Stimulated activated CD8-positive, alpha-beta memory T cell treated with anti-CD3 and anti-CD28 coated beads, Interleukin-4, amount 100 ng/mL, for 48 hours (primary cell): ENCODE data around the gene LMBRD1.
"Not testable (repeated sequence)": the region's sequence is repeated elsewhere in the genome, so short reads cannot be mapped to it uniquely, and the experiment has no call there.

Experiments used
- DNase-seq: peaks from one replicate; pipeline ENCODE4 v3.0.0-alpha.2; 2020

The LMBRD1 gene

DNA sequence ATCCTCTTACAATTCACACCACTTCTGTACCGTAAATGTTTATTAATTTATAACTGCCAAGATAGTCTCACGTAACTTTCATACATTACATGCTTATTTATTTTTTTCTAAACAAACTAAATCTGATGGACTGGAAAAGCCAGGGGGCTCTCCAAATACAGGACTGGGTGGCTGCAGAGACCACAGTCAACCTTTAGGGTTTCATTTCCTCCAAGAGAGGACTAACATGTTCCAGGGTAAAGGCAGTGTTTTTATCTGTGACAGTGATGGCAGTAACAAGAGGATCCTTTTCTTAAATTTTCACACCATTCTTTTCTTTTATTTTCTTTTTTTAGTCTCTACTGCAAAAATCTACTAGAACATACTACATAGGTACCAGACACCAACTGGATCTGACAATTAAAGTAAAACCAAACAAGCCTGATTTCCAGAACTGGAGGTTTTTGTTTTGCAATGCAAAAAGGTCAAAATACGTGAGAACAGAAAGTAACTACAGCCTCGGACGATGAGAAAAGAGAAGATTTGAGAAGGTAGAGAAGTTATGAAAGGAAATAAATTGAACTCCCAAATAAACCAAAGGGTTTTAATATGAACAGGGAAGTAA, 1.2 kb downstream of the LMBRD1 start:
- no peak for DNase-seq

GRCh38 chr6:69792292-69792691, 4.5 kb downstream of the LMBRD1 start:
- no peak for DNase-seq

DNA sequence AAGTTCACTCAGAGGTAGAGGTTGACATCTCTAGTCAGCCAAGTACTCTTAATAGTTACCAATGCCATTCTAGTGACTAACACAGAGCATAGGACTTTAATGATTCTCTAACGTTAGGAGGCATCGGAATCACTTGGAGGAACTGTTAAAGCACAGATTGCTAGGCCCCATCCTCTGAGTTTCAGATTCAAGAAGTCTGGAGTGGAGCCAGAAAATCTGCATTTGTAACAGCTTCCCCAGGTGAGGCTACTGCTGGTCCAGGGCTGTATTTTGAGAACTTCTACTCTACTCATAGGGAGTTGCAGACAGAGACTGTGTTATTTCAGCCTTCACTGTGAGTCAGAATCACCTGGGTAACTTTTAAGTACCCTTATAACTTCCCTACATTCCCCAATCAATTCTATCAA, 5.7 kb downstream of the LMBRD1 start:
- no peak for DNase-seq

DNA sequence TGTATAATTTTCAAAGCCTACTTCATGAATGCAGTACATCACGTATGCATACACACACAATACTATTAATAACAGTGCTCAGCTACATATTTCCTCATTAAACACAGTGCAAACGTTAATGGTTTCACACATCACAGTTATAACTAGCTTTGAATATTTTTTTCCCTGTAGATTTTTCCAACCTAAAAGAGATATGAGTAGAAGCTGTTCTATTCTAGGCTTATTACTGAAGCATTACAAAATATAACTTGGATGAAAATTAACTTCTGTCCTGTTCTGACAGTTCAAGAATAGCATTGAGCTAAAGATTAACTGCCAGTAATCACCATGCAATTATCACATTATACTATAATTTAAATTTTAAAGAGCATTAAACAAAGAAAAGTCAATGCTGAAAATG, 6.2 kb downstream of the LMBRD1 start:
- DNase-seq = no peak

DNA sequence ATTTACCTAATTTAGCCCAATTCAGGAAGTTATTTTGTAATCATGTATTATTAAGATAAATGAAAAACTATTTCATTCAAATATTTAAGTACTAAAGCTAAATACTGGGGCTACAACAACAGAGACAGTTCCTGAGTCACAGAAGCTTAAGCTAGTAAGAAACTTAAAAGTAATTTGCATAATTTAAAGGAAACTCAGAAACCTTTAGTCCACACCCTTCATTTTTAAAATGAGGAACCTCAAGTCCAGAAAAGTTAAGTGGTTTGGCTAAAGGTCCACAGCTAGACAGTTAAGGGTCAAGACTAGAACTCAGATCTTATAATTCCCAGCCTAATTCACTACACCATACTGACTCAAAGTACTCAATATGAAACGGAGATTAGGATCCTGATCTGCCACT, 7.2 kb downstream of the LMBRD1 start:
- DNase-seq = no peak

DNA sequence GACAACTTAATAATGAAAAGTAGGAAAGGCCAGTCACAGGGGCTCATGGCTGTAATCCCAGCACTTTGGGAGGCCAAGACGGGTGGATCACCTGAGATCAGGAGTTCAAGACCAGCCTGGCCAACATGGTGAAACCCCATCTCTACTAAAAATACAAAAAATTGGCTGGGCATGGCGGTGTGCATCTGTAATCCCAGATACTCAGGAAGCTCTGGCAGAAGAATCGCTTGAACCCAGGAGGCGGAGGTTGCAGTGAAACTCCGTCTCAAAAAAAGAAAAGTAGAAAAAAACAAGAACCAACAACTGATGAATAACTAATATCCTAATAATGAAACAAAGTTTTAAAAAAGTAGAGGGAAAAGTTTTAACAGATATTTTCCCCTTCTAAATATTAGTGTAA, 9.4 kb downstream of the LMBRD1 start:
- DNase-seq = not testable (repeated sequence)

- no peak for DNase-seq
These were observed 11.1 kb downstream of the LMBRD1 start for GRCh38 chr6:69785697-69786096.

DNA sequence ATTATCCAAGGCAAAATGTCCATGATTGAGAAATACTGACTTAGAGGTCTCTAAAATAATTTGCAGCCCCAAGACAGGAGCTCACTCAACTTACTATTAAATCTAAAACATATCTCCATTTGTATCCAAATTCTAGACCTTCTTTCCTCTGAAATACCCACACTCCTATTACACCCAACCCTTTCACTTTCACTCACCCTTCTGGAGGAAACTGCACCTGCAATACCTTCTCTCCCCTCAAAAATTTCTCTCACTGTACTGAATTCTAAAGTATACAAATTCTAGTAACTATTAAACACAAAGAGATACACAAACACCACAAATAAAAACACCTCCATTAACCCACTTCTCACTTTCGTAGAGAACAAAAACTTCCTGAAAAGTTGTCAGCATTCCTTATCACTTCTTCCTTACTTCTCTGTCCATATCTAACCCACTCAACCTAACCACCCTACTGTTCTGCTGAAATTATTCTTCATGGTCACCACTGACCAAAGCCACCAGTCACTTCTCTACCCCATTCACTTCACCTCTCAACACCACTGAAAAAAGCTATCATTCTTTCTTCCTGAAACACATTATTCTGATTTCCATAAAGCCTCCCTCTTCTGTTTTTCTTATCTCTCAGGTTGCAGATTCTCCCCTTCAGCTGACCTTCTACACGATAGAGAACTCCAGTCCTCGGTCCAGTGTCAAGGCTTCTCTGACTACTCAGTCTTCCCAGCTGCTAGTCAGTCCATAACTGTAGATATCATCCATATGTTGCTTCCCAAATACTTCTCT, 12.0 kb downstream of the LMBRD1 start:
- no peak for DNase-seq

GRCh38 chr6:69783108-69783507, 13.7 kb downstream of the LMBRD1 start:
- DNase-seq = no peak

- DNase-seq = no peak
These were observed 16.1 kb downstream of the LMBRD1 start for GRCh38 chr6:69780585-69781178.

DNA sequence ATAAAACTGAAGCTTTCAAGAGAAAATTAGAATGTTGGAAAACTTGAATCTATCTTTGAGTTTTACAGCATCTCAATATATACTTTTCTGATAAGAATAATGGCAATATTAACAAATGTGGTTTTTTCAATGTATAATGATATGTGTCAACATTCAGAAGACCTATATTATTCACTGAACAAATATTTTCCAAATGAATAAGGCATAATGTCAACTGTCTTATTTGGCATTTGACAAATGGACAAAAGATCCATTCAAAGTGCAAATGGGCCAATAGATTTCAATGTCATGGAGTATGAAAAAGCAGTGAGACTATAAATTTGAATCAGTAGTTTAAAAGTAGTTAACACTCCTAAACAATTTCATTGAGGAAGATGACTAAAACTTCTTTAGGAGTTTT, 20.9 kb downstream of the LMBRD1 start:
- DNase-seq = no peak

DNA sequence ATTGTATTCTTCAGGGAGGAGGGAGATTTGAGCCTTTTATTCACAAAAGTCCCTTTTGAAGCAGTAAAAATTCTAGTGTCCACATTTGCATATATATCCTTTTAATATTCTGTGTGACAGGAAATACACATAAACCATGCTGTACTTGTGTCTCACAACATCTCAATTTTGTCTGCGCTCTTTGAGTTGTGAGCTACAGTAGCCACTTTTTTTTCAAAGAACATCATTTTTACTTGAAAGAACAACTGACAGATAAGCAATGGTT, 21.3 kb downstream of the LMBRD1 start:
- DNase-seq = no peak

DNA sequence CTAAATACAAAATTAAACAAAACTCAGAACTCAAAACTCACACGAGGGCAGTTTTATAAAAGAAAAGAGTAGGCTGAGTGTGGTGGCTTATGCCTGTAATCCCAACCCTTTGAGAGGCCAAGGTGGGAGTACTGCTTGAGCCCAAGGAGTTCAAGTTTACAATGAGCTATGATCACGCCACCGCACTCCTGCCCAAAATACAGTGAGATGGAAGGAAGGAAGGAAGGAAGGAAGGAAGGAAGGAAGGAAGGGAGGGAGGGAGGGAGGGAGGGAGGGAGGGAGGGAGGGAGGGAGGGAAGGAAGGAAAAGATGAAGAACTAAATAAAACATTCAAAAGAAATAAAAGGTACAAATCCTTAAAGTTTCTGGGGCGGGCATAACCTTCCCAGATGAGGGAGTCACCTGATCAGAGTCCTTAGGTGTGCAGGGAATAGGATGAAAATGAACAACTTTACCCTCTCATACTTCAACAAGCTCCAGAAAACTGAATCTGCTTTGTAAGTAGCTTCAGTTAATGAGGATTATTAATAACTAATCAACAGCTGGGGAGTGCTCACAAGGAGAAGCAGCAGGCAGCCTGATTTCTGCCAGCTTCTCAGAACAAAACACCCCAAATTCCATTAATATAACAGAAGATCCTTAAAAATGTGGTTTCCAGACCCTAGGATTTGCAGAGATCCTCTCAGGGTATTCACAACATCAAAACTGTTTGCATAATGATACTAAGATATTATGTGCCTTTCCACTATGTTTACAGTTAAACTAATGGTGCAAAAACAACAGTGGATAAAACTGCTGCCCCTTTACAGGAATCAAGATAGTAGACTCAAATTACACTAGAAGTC, 21.8 kb downstream of the LMBRD1 start:
- DNase-seq = no peak

DNA sequence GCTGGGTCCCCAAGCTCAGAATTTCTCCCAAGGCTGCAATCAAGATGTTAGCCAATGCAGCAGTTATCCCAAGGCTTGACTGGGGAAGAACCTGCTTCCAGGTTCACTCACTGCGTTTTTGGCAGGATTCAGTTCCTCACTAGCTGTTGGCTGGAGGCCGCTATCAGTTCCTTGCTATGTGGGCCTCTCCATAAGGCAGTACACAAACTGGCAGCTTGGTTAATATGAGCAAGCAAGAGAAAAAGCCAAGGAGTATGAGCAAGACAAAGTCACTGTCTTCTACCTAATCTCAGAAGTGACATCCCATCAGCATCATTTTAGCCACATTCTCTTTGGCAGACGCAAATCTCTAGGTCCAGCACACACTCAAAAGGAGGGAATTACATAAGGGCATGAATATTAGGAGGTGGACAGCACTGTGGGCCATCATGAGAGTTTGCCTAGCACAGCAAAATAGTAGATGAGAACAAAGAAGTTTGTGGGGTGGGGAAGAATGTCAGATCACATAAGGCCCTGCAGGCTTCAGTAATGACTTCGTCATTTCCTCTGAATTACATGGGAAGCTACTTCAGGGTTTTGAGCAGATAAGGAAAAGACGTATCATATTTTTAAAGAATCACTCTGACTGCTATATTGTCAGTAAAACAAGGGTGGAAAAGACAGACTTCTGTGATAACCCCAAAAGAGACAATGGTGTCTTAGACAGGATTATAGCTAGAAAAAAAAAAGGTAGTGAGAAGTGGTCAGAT, 25.5 kb downstream of the LMBRD1 start:
- no peak for DNase-seq

DNA sequence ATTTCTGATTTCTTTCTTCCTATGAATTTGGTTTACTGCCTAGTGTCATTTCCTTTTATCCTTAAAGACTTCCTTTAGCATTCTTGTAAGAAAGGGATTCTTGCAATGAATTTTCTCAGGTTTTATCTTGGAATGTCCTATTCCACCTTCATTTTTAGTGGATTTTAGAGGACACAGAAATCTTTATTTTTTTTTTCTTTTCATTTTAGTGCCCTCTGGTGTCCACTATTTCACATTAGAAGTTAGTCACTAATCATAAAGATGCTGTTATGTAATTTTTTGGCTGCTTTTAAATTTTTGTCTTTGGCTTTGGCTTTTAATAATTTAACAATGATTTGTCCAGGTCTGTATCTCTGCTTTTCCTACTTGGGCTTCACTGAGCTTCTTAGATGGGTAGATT, 28.1 kb downstream of the LMBRD1 start:
- DNase-seq = no peak

- no peak for DNase-seq
These were observed 33.0 kb downstream of the LMBRD1 start for GRCh38 chr6:69763763-69764162.

GRCh38 chr6:69761853-69762252, 35.0 kb downstream of the LMBRD1 start:
- DNase-seq = no peak

GRCh38 chr6:69758214-69758613, 38.6 kb downstream of the LMBRD1 start:
- DNase-seq = no peak

DNA sequence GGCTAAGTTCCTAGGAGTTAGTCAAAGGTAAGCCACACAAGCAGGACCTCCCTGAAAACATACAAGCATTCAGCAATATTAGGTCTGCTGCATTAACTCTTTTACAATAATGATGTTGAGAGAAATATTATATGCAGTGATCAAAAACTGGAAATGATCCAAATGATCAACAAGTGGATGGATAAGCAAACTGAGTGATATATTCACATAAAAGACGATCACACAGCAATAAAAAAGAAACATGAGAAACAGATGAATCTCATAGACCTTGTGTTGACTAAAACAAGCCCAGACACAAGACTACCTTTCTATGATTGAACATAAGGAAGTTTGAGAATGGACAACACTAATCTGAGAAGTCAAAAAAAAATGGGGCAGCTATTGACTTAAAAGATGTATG, 39.9 kb downstream of the LMBRD1 start:
- DNase-seq = no peak

- no peak for DNase-seq
These were observed 40.4 kb downstream of the LMBRD1 start for GRCh38 chr6:69756366-69756765.

GRCh38 chr6:69735027-69735426, 61.8 kb downstream of the LMBRD1 start:
- DNase-seq = no peak

DNA sequence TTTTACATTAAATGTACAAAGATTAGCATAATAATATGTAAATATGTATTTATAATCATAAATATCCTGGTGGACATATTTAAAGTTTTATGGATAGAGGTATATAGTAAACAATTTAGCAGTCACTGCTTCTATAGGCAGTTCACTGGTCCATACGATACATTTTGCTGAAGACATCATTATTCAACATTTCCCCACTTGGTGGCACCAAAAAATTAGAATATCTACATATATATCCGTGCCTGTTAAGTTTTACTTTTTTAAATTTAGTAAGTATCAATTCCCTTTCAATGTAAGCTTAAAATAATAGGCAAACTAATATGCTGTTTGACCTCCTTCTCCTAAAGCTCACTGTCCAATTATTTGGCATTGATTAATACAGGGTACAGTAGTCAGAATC, 64.2 kb downstream of the LMBRD1 start:
- DNase-seq = no peak

DNA sequence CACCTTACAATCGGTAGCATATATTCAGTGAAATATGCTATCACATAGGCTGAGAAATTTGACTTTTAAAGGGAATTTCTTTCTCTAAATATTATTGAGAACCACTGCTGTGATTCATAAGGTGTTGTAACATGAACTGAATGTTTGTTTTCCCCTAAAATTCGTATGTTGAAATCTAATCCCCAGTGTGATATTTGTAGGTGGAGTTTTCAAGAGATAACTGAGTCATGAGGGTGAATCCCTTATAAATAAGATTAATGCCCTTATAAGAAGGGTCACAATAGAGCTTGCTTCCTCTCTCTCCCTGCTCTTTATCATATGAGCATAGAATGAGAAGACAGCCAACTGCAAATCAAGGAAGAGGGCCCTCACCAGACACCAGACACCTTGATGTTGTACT, 64.8 kb downstream of the LMBRD1 start:
- no peak for DNase-seq
